Suprapubic skin (tissue), 4 donors: ENCODE measurements around the gene PVALB. TPM values are rescaled to one million over a fixed set of nuclear protein-coding genes. Genes with fewer than 3 reads are reported as not detected.
A peak's percentile ranks its signal among the peaks of the same experiment; 100 is the strongest.

ENCODE experiments used
- DNase-seq, 2 donors: peaks; one replicate each; pipeline ENCODE4 v3.0.0-alpha.2; 2019; ENCODE audit warnings: low spot score in 2 of 2
- H3K27ac ChIP-seq: fragments of 200-600 bp; sonication (generic); one replicate; pipeline ENCODE4 v1.5.1; 2019
- H3K27me3 ChIP-seq: fragments of 200-600 bp; sonication (generic); one replicate; pipeline ENCODE4 v1.5.1; 2019
- H3K36me3 ChIP-seq: fragments of 200-600 bp; sonication (generic); one replicate; pipeline ENCODE4 v1.5.1; 2019
- H3K4me1 ChIP-seq: fragments of 200-600 bp; sonication (generic); one replicate; pipeline ENCODE4 v1.5.1; 2019
- H3K4me3 ChIP-seq: fragments of 200-600 bp; sonication (generic); one replicate; pipeline ENCODE4 v1.5.1; 2019; ENCODE audit warnings: mild to moderate bottlenecking
- H3K9me3 ChIP-seq: fragments of 200-600 bp; sonication (generic); one replicate; pipeline ENCODE4 v1.5.1; 2019
- CTCF ChIP-seq, 2 donors: fragments of 200-600 bp in 1 of 2; fragments of 450-650 bp in 1 of 2; sonication (generic) in 1 of 2; IDR thresholded peaks; one replicate each; pipeline ENCODE4 v1.5.1; 2016 to 2019; ENCODE audit warnings: antibody characterized with exemption in 2 of 2, mild to moderate bottlenecking in 1 of 2, moderate library complexity in 1 of 2
- EP300 ChIP-seq: sonication (generic); formaldehyde crosslinking; IDR thresholded peaks from one replicate; pipeline ENCODE4 v1.6.1; 2017; ENCODE audit warnings: antibody characterized with exemption
- POLR2A ChIP-seq, 2 donors: fragments of 450-650 bp; IDR thresholded peaks; one replicate each; pipeline ENCODE4 v1.6.1; 2017; ENCODE audit warnings: antibody characterized with exemption in 2 of 2, mild to moderate bottlenecking in 2 of 2, moderate library complexity in 2 of 2
- POLR2AphosphoS5 ChIP-seq, 3 donors: sonication (generic); formaldehyde crosslinking; IDR thresholded peaks; one replicate each; pipeline ENCODE4 v1.6.1; 2017; ENCODE audit warnings: antibody characterized with exemption in 3 of 3
- WGBS: methylation state at CpG from one replicate; pipeline ENCODE4 v1.1.5; 2018; 5-methylcytosine and 5-hydroxymethylcytosine counted together
- total RNA-seq, 4 donors: library from RNA; depleted of rRNA; stranded (reverse); fragments of >200 nt; gene quantifications; one replicate each; pipeline ENCODE4 v1.1.0, GENCODE V29; 2016

Gene PVALB
- total RNA-seq, 4 donors from 2014 or later = not detected

DNA sequence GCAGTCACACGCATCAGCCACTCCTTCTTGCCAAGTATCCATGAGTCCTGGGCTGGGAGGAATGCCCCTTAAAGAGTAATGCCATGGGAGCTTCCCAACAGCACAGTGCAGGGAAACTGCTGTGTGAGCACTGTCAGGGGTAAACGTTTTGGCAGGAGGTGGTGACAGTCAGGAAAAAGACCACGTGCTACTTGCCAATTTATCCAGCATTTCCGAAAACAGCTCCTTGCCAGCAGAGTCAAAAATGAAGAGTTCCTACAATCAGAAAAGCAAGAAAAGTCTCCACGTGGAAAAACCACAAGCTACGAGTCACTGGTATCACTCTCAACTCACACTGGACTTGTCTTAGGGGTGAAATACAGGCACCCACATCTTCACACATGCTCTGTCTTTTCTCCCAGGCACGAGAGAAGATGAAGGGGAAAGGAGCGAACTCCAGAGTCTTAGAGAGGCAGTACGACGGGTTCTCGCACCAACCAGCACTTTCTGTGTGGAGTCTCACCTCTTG is 50.8 kb downstream of the PVALB start:
- 82% methylated on average over 10 of the region's 11 CpGs for WGBS
- DNase-seq = peak in 1 of 2 donors; percentile 26
- TF ChIP-seq EP300 (no peak), POLR2A (IDR thresholded peaks at IDR 0.05) (no peak), POLR2AphosphoS5 (IDR thresholded peaks at IDR 0.05) (no peak), CTCF (IDR thresholded peaks at IDR 0.05) (no peak)
- peaks cover 11% of the 10 kb centered on the region for H3K4me1 ChIP-seq
- H3K27ac ChIP-seq = no peak overlapping the region
- no peaks in the 10 kb centered on the region for H3K9me3 ChIP-seq
- H3K4me3 ChIP-seq = no peak overlapping the region
- peaks cover 17% of the 10 kb centered on the region for H3K36me3 ChIP-seq
- H3K27me3 ChIP-seq = no peaks in the 10 kb centered on the region

GRCh38 chr22:36765131-36765942 is 51.5 kb downstream of the PVALB start:
- TF ChIP-seq POLR2AphosphoS5 (IDR thresholded peaks at IDR 0.05) = no peak
- no peak for TF ChIP-seq POLR2A (IDR thresholded peaks at IDR 0.05)
- TF ChIP-seq EP300 = no peak
- TF ChIP-seq CTCF (IDR thresholded peaks at IDR 0.05) = no peak
- no peak overlapping the region for H3K27ac ChIP-seq
- peak; percentile 35 to 45 for DNase-seq
- H3K4me1 ChIP-seq = peaks cover 11% of the 10 kb centered on the region
- no peaks in the 10 kb centered on the region for H3K27me3 ChIP-seq
- H3K4me3 ChIP-seq = no peak overlapping the region
- WGBS = 82% methylated on average over 14 of the region's 17 CpGs
- no peaks in the 10 kb centered on the region for H3K9me3 ChIP-seq
- H3K36me3 ChIP-seq = peaks cover 17% of the 10 kb centered on the region

DNA sequence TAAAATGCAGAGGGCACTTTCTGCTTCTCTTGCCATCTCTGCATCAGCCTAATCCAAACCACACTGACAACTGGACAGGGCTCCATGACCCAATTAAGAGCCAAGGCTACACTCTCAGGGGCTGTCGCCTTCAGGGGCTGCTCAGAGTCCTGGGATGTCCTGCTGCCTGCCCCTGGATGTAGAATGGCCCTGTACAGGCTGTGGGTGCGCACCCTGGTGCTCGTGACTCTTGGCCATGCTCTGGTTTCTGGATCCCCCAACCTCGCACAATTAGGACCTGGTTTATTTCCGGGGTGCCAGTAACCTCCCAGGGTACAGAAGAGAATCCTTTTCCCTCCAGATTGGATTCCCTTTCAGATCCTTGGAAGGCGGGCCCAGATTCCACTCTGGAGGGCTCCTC is 52.2 kb downstream of the PVALB start:
- TF ChIP-seq CTCF (IDR thresholded peaks at IDR 0.05) (no peak), EP300 (no peak), POLR2AphosphoS5 (IDR thresholded peaks at IDR 0.05) (no peak), POLR2A (IDR thresholded peaks at IDR 0.05) (no peak)
- Histone ChIP-seq H3K36me3 (peaks cover 17% of the 10 kb centered on the region), H3K4me3 (no peak overlapping the region), H3K9me3 (no peaks in the 10 kb centered on the region), H3K27me3 (no peaks in the 10 kb centered on the region), H3K27ac (no peak overlapping the region), H3K4me1 (peaks cover 11% of the 10 kb centered on the region)
- DNase-seq = peak; percentile 17 to 61
- 81% methylated on average over 6 of the region's 6 CpGs for WGBS

GRCh38 chr22:36764060-36764459 is 52.8 kb downstream of the PVALB start:
- no peaks in the 10 kb centered on the region for H3K27me3 ChIP-seq
- no peak for TF ChIP-seq EP300
- no peak for TF ChIP-seq POLR2AphosphoS5 (IDR thresholded peaks at IDR 0.05)
- TF ChIP-seq POLR2A (IDR thresholded peaks at IDR 0.05) = no peak
- no peak for TF ChIP-seq CTCF (IDR thresholded peaks at IDR 0.05)
- H3K27ac ChIP-seq = no peak overlapping the region
- 56% methylated on average over 9 of the region's 9 CpGs for WGBS
- H3K4me1 ChIP-seq = peaks cover 11% of the 10 kb centered on the region
- H3K36me3 ChIP-seq = peaks cover 17% of the 10 kb centered on the region
- H3K4me3 ChIP-seq = no peak overlapping the region
- no peaks in the 10 kb centered on the region for H3K9me3 ChIP-seq
- DNase-seq = peak; percentile 24 to 57

DNA sequence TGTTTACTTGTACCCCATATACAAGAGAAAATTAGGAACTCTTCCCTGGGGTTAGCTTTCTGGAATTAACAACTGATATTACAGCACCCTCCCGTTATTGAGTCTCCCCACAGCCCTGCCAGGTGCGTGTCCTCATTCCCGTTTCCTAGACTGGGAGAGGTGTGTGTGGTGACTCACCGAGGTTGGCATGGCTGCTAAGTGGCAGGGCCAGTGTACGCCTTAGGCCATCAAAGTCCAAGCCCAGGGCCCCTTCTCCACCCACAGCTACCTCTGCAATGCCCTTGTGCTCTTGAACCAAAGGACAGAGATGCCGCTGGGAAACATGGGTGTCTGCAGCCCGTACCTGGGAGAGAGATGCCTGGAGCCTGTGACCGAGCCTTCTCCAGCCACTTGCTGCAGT is 53.3 kb downstream of the PVALB start:
- DNase-seq = peak; percentile 52
- peaks cover 17% of the 10 kb centered on the region for H3K36me3 ChIP-seq
- TF ChIP-seq CTCF (IDR thresholded peaks at IDR 0.05) = no peak
- TF ChIP-seq POLR2AphosphoS5 (IDR thresholded peaks at IDR 0.05) = no peak
- no peak for TF ChIP-seq POLR2A (IDR thresholded peaks at IDR 0.05)
- no peak for TF ChIP-seq EP300
- H3K27me3 ChIP-seq = no peaks in the 10 kb centered on the region
- WGBS = 46% methylated on average over 5 of the region's 8 CpGs
- H3K27ac ChIP-seq = no peak overlapping the region
- H3K4me1 ChIP-seq = peaks cover 11% of the 10 kb centered on the region
- no peak overlapping the region for H3K4me3 ChIP-seq
- no peaks in the 10 kb centered on the region for H3K9me3 ChIP-seq
